Muscle of leg (tissue), 11 donors: ENCODE results near the gene ARAP2. TPM values are rescaled to one million over a fixed set of nuclear protein-coding genes. Genes with fewer than 3 reads are reported as not detected.

Experiments
- DNase-seq: peaks from one replicate; pipeline ENCODE4 v3.0.0; 2013
- H3K27ac ChIP-seq: one replicate; pipeline ENCODE4 v1.5.1; 2013; ENCODE audit warnings: mild to moderate bottlenecking, low read length, control low read depth
- H3K27me3 ChIP-seq: one replicate; pipeline ENCODE4 v1.6.1; 2013; ENCODE audit warnings: low read length; ENCODE audit not compliant: control insufficient read depth, insufficient read depth
- H3K36me3 ChIP-seq: one replicate; pipeline ENCODE4 v1.6.1; 2013; ENCODE audit warnings: low read length; ENCODE audit not compliant: control insufficient read depth, insufficient read depth
- H3K4me1 ChIP-seq: one replicate; pipeline ENCODE4 v1.6.1; 2013; ENCODE audit warnings: low read length; ENCODE audit not compliant: control insufficient read depth, insufficient read depth
- H3K4me3 ChIP-seq: one replicate; pipeline ENCODE4 v1.5.1; 2013; ENCODE audit warnings: low read length, control low read depth
- H3K9me3 ChIP-seq: replicated peaks from 2 replicates; pipeline ENCODE4 v1.6.1; 2013; ENCODE audit warnings: low read depth, low read length; ENCODE audit not compliant: control insufficient read depth
- WGBS: methylation state at CpG from one replicate; pipeline ENCODE4 v1.1.5; 2013; ENCODE audit warnings: missing lambda C conversion rate; ENCODE audit not compliant: insufficient coverage; 5-methylcytosine and 5-hydroxymethylcytosine counted together
- polyA plus RNA-seq, 8 donors: library from polyadenylated mRNA; unstranded; fragments of 120-200 nt; gene quantifications; one replicate each; pipeline versions ENCODE4 v1.2.1 to v1.2.3, GENCODE V29; 2013; ENCODE audit warnings: inconsistent platforms in 1 of 8, low replicate concordance in 1 of 8; ENCODE audit not compliant: insufficient read length in 8 of 8, insufficient read depth in 1 of 8
- total RNA-seq: library from RNA; stranded (reverse); fragments of 120-200 nt; gene quantifications from one replicate; pipeline ENCODE4 v1.2.4, GENCODE V29; 2013

The ARAP2 gene
- total and polyA plus RNA-seq, 9 donors: 0.58 to 2.4 (median 1.3) TPM

DNA sequence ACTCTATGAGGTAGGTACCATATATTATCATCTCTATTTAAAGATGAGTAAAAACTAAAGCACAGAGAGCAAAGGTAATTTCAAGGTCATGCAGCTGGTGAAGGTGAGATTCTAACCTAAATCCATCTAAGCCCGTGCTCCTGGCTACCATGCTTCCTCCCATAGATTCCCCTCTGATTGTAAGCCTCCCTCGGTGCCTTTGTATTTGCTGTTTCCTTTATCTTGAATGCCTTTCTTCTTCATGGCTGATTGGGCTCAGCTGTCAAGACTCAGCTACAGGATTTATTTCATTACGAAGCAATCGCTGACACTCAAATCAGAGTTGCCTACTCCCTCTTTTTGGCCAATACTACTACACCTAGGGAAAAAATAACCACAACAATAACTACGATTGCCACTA lies 217.1 kb downstream of the ARAP2 start:
- Histone ChIP-seq H3K36me3 (no peaks in the 10 kb centered on the region), H3K27ac (no peak overlapping the region), H3K4me1 (no peaks in the 10 kb centered on the region), H3K27me3 (no peaks in the 10 kb centered on the region), H3K4me3 (no peak overlapping the region), H3K9me3 (no peaks in the 10 kb centered on the region)
- 64% methylated on average over 4 of the region's 5 CpGs for WGBS
- DNase-seq: no peak

GRCh38 chr4:36026348-36026880 lies 217.9 kb downstream of the ARAP2 start:
- DNase-seq: no peak
- H3K27ac ChIP-seq: no peak overlapping the region
- H3K4me1 ChIP-seq: no peaks in the 10 kb centered on the region
- no peaks in the 10 kb centered on the region for H3K9me3 ChIP-seq
- no peaks in the 10 kb centered on the region for H3K27me3 ChIP-seq
- H3K36me3 ChIP-seq: no peaks in the 10 kb centered on the region
- WGBS: 67% methylated on average over 5 of the region's 6 CpGs
- H3K4me3 ChIP-seq: no peak overlapping the region

- Histone ChIP-seq H3K9me3 (no peaks in the 10 kb centered on the region), H3K36me3 (no peaks in the 10 kb centered on the region), H3K4me3 (no peak overlapping the region), H3K27me3 (no peaks in the 10 kb centered on the region), H3K4me1 (no peaks in the 10 kb centered on the region), H3K27ac (no peak overlapping the region)
- no CpG with 5 or more reads among the region's 6 CpGs for WGBS
- no peak for DNase-seq
These were observed 219.2 kb downstream of the ARAP2 start for GRCh38 chr4:36024901-36025660.

- H3K27me3 ChIP-seq: no peaks in the 10 kb centered on the region
- H3K36me3 ChIP-seq: no peaks in the 10 kb centered on the region
- WGBS: 43% methylated on average over 1 of the region's 3 CpGs
- no peaks in the 10 kb centered on the region for H3K9me3 ChIP-seq
- no peak for DNase-seq
- H3K27ac ChIP-seq: no peak overlapping the region
- no peaks in the 10 kb centered on the region for H3K4me1 ChIP-seq
- H3K4me3 ChIP-seq: no peak overlapping the region
These were observed 224.0 kb downstream of the ARAP2 start for GRCh38 chr4:36020351-36020750.

Other genes starting within 250 kb of the ARAP2 start
- not detected for gene DTHD1, start 37.1 kb upstream of the ARAP2 start, total RNA-seq
- under 1 TPM in 1 of 8 donors, not detected in 7; 0.47 TPM for gene DTHD1, start 37.1 kb upstream of the ARAP2 start, polyA plus RNA-seq